Measurements from ENCODE around the gene DEAF1.

The DEAF1 gene

GRCh38 chr11:721741-722345 is 26.8 kb upstream of the DEAF1 start:
- DNase-seq (ENCODE audit: low spot score) = no peak

GRCh38 chr11:721247-721740 is 26.3 kb upstream of the DEAF1 start:
- no peak for DNase-seq (ENCODE audit: low spot score)

- DNase-seq (ENCODE audit: low spot score) = no peak
Measured at GRCh38 chr11:720642-721246, 25.7 kb upstream of the DEAF1 start.

GRCh38 chr11:720017-720641 is 25.1 kb upstream of the DEAF1 start:
- DNase-seq (ENCODE audit: low spot score) = no peak

GRCh38 chr11:719214-720016 is 24.4 kb upstream of the DEAF1 start:
- no peak for DNase-seq (ENCODE audit: low spot score)

GRCh38 chr11:714436-714835 is 19.4 kb upstream of the DEAF1 start:
- DNase-seq (ENCODE audit: low spot score) = no peak

GRCh38 chr11:709109-709997 is 14.3 kb upstream of the DEAF1 start:
- DNase-seq (ENCODE audit: low spot score) = no peak

GRCh38 chr11:708511-708910 is 13.5 kb upstream of the DEAF1 start:
- no peak for DNase-seq (ENCODE audit: low spot score)

GRCh38 chr11:707817-708420 is 12.9 kb upstream of the DEAF1 start:
- no peak for DNase-seq (ENCODE audit: low spot score)

GRCh38 chr11:706957-707816 is 12.2 kb upstream of the DEAF1 start:
- no peak for DNase-seq (ENCODE audit: low spot score)

- DNase-seq (ENCODE audit: low spot score) = no peak
Measured at GRCh38 chr11:706439-706956, 11.5 kb upstream of the DEAF1 start.

- no peak for DNase-seq (ENCODE audit: low spot score)
Measured at GRCh38 chr11:705646-706438, 10.8 kb upstream of the DEAF1 start, which contains the start of gene EPS8L2. Gene EPS8L2 (plus strand): TSS chr11:706231. CDS start chr11:709408, 3,177 bp downstream.

GRCh38 chr11:704781-705645 is 10.0 kb upstream of the DEAF1 start:
- DNase-seq (ENCODE audit: low spot score) = no peak

GRCh38 chr11:704228-704674 is 9.2 kb upstream of the DEAF1 start:
- no peak for DNase-seq (ENCODE audit: low spot score)

GRCh38 chr11:703506-703905 is 8.5 kb upstream of the DEAF1 start:
- no peak for DNase-seq (ENCODE audit: low spot score)

- no peak for DNase-seq (ENCODE audit: low spot score)
Measured at GRCh38 chr11:702462-703461, 7.7 kb upstream of the DEAF1 start.
